CD4-positive, alpha-beta memory T cell (primary cell): ENCODE measurements around the gene ZFYVE28. TPM values are rescaled to one million over a fixed set of nuclear protein-coding genes. Genes with fewer than 3 reads are reported as not detected.
A peak's percentile ranks its signal among the peaks of the same experiment; 100 is the strongest.

Experiments used
- CTCF ChIA-PET: fragments of 350-600 bp; sonication (Branson Sonifier 250); formaldehyde crosslinking; loops from one replicate; lab custom pipeline; 2021; ENCODE audit warnings: inconsistent platforms; ENCODE audit not compliant: partially characterized antibody; lab: Charles Lee
- POLR2A ChIA-PET: fragments of 350-600 bp; sonication (Branson Sonifier 250); formaldehyde crosslinking; loops from one replicate; lab custom pipeline; 2021; ENCODE audit not compliant: partially characterized antibody; lab: Charles Lee
- DNase-seq, 5 donors: peaks; one replicate each; pipeline versions ENCODE4 v3.0.0 to v3.0.0-alpha.2; 2020 to 2022; ENCODE audit warnings: mixed read lengths in 1 of 5
- H3K27ac ChIP-seq: one replicate; pipeline ENCODE4 v1.7.0; 2013; ENCODE audit warnings: low read depth, low read length
- H3K27me3 ChIP-seq: 2 replicates; pipeline ENCODE4 v1.7.0; 2013; ENCODE audit warnings: mild to moderate bottlenecking, low read length, moderate library complexity; ENCODE audit not compliant: insufficient read depth
- H3K36me3 ChIP-seq: 2 replicates; pipeline ENCODE4 v1.7.0; 2013; ENCODE audit warnings: mild to moderate bottlenecking, low read length, moderate library complexity; ENCODE audit not compliant: insufficient read depth
- H3K4me1 ChIP-seq: 2 replicates; pipeline ENCODE4 v1.7.0; 2013; ENCODE audit warnings: mild to moderate bottlenecking, low read length, moderate library complexity; ENCODE audit not compliant: insufficient read depth
- H3K4me3 ChIP-seq, 2 donors: one replicate each; pipeline ENCODE4 v1.7.0; 2013; ENCODE audit warnings: low read length in 2 of 2, mild to moderate bottlenecking in 1 of 2
- H3K9me3 ChIP-seq, 2 donors: one replicate each; pipeline ENCODE4 v1.7.0; 2013; ENCODE audit warnings: low read length in 2 of 2, control low read depth in 1 of 2; ENCODE audit not compliant: control insufficient read depth in 1 of 2
- H3K27ac Mint-ChIP-seq, 7 donors: one replicate each; pipeline ENCODE4 v1.8.0; 2020 to 2021; ENCODE audit warnings: mixed read lengths in 7 of 7, mild to moderate bottlenecking in 6 of 7, inconsistent platforms in 3 of 7, moderate library complexity in 3 of 7
- H3K27me3 Mint-ChIP-seq, 2 donors: one replicate each; pipeline ENCODE4 v1.8.0; 2020 to 2021; ENCODE audit warnings: mixed read lengths in 2 of 2
- H3K36me3 Mint-ChIP-seq, 2 donors: one replicate each; pipeline ENCODE4 v1.8.0; 2020 to 2021; ENCODE audit warnings: mixed read lengths in 2 of 2, inconsistent platforms in 1 of 2, mild to moderate bottlenecking in 1 of 2
- H3K4me1 Mint-ChIP-seq, 4 donors: one replicate each; pipeline ENCODE4 v1.8.0; 2020 to 2021; ENCODE audit warnings: mixed read lengths in 4 of 4, mild to moderate bottlenecking in 1 of 4
- H3K4me3 Mint-ChIP-seq, 8 donors: one replicate each; pipeline ENCODE4 v1.8.0; 2020 to 2021; ENCODE audit warnings: mixed read lengths in 8 of 8, mild to moderate bottlenecking in 7 of 8, moderate library complexity in 6 of 8, inconsistent platforms in 3 of 8
- H3K9me3 Mint-ChIP-seq, 8 donors: one replicate each; pipeline ENCODE4 v1.8.0; 2020 to 2021; ENCODE audit warnings: mixed read lengths in 8 of 8, mild to moderate bottlenecking in 5 of 8, inconsistent platforms in 3 of 8, moderate library complexity in 1 of 8
- intact Hi-C: fragments of 100-400 bp; cut with micrococcal nuclease; formaldehyde crosslinking; loops from one replicate; pipeline ENCODE4 v1.15.1; 2023
- polyA plus RNA-seq, 2 donors: library from polyadenylated mRNA; unstranded; fragments of 300-500 nt; fragmentation: Illumina TruSeq; gene quantifications; one replicate each; pipeline ENCODE4 v1.2.3, GENCODE V29; 2021
- total RNA-seq, 2 experiments: library from RNA; stranded (reverse); gene quantifications; one replicate each; pipeline ENCODE4 v1.2.3, GENCODE V29; 2021

Gene ZFYVE28
- total and polyA plus RNA-seq, 4 experiments from 2014 or later, result 13.1 to 31.8 (median 23.8) TPM

DNA sequence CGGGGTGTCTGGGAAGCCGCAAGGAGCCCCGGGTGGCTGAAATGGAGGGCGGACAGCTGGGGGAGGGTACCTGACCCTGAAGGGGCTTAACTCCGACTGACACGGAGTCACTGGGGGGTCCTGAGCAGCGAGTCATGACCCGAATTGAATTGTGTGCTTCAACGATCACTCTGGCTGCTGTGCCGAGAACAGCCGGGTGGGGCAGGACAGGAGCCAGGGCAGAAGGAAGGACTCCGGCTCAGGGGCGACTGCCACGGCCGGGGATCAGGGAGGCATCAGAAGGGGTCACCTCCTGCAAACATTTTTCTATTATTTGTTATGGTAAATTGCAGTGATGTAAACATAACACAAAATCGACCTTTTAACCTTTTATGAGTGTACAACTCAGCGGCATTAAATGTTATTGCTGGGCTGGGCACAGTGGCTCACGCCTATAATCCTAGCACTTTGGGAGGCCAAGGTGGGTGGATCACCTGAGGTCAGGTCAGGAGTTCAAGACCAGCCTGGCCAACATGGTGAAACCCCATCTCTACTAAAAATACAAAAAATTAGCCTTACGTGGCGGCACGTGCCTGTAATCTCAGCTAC, 21.6 kb downstream of the ZFYVE28 start:
- Mint-ChIP-seq H3K36me3 (peaks cover 3 to 4% of the 10 kb centered on the region in 2 donors), H3K27me3 (no peaks in the 10 kb centered on the region), H3K4me1 (peaks cover 37 to 66% (median 50%) of the 10 kb centered on the region in 4 donors), H3K9me3 (peaks cover 0 to 2% (median 0%) of the 10 kb centered on the region in 8 donors), H3K27ac (peak overlapping the region in 1 of 7 donors; percentile 46), H3K4me3 (no peak overlapping the region)
- ChIA-PET CTCF (no interaction called here), POLR2A (interaction anchor here (1.0 kb wide), 1 partner anchor 16 kb away, joined by 3 read pairs; no protein-coding TSS in a partner anchor)
- Histone ChIP-seq H3K9me3 (no peaks in the 10 kb centered on the region), H3K27me3 (no peaks in the 10 kb centered on the region), H3K4me3 (no peak overlapping the region), H3K36me3 (no peaks in the 10 kb centered on the region), H3K27ac (no peak overlapping the region), H3K4me1 (peaks cover 33% of the 10 kb centered on the region)
- intact Hi-C loops, result no loop called here
- no peak for DNase-seq

DNA sequence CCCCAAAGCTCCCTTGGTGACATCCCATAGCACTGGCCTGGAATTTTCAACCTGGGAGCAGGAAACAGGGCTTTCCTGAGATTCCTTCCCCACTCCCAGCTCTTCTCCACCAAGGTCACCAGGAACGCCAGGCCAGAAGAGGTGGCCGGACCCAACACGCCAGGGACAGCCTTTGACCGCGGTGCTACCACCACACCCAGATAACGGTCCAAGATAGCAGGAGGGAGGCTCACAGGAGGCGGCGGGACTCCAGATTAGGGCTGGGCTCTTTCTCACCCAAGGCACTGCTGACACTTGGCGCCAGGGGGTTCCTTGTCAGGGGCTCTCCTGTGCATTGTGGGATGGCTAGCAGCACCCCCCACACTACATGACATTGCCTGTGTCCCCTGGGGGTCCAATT, 22.9 kb downstream of the ZFYVE28 start:
- H3K27me3 ChIP-seq, result no peaks in the 10 kb centered on the region
- no peaks in the 10 kb centered on the region for H3K36me3 ChIP-seq
- DNase-seq, result no peak
- peaks cover 25% of the 10 kb centered on the region for H3K4me1 ChIP-seq
- H3K9me3 ChIP-seq, result no peaks in the 10 kb centered on the region
- ChIA-PET CTCF (no interaction called here), POLR2A (interaction anchor here (1.0 to 3.7 kb wide), 2 partner anchors 17 kb away, joined by 3 to 25 read pairs; no protein-coding TSS in a partner anchor)
- H3K4me3 Mint-ChIP-seq, result no peak overlapping the region
- no peak overlapping the region for H3K27ac ChIP-seq
- peaks cover 35 to 67% (median 46%) of the 10 kb centered on the region in 4 donors for H3K4me1 Mint-ChIP-seq
- peaks cover 3 to 4% of the 10 kb centered on the region in 2 donors for H3K36me3 Mint-ChIP-seq
- H3K27ac Mint-ChIP-seq, result no peak overlapping the region
- no peak overlapping the region for H3K4me3 ChIP-seq
- H3K9me3 Mint-ChIP-seq, result peaks cover 0 to 2% (median 0%) of the 10 kb centered on the region in 8 donors
- intact Hi-C loops, result no loop called here
- no peaks in the 10 kb centered on the region for H3K27me3 Mint-ChIP-seq

DNA sequence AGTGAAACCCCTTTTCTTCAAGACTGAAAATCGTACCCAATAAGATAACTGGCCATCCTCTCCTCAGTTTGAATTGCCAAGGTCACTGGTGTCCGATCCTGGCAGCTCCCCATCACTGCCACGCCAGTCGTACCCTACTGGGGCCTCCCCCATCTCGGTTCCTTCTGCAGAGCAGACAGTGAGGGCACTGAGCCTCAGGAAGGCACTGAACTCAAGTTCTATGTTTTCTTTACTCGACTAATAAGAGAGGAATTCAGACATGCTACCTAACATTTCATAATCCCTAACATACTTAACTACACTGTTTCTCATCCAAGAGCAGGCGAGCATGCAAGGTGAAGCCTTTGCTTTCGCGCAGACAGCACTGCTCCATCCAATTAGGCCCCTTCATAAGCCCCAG, 23.4 kb downstream of the ZFYVE28 start:
- intact Hi-C loops, result no loop called here
- no peak for DNase-seq
- H3K27me3 ChIP-seq, result no peaks in the 10 kb centered on the region
- H3K4me1 ChIP-seq, result peaks cover 29% of the 10 kb centered on the region
- Mint-ChIP-seq H3K27ac (peak overlapping the region in 3 of 7 donors; percentile 42 to 56 (median 53)), H3K27me3 (no peaks in the 10 kb centered on the region), H3K9me3 (peaks cover 0 to 2% (median 0%) of the 10 kb centered on the region in 8 donors), H3K4me3 (peak overlapping the region in 1 of 8 donors; percentile 21), H3K4me1 (peaks cover 32 to 65% (median 41%) of the 10 kb centered on the region in 4 donors), H3K36me3 (peaks cover 3 to 4% of the 10 kb centered on the region in 2 donors)
- no peak overlapping the region for H3K27ac ChIP-seq
- no peak overlapping the region for H3K4me3 ChIP-seq
- no peaks in the 10 kb centered on the region for H3K9me3 ChIP-seq
- ChIA-PET CTCF (no interaction called here), POLR2A (interaction anchor here (3.7 kb wide), 1 partner anchor 18 kb away, joined by 25 read pairs; no protein-coding TSS in a partner anchor)
- no peaks in the 10 kb centered on the region for H3K36me3 ChIP-seq

DNA sequence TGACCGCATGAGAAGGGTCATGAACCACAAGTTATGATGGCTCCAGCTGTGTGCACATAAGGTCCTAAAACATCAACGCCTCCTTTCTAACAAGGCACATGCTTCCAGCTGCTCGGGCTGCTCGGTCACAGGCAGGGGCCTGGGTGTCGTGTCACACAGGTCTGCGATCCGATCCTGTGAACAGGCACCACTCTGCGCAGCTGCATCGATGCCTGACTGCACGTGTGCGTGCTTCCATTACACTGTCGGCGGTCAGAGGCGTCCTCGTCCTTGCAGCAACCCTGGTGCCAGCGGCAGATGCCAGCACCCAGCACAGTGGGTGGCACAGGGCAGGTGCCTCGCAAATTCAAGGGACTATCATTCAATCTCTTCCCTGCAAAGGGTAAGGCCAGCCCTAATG, 23.9 kb downstream of the ZFYVE28 start:
- H3K4me3 ChIP-seq, result no peak overlapping the region
- Mint-ChIP-seq H3K27ac (peak overlapping the region in 3 of 7 donors; percentile 32 to 62 (median 56)), H3K27me3 (no peaks in the 10 kb centered on the region), H3K36me3 (peaks cover 3 to 4% of the 10 kb centered on the region in 2 donors), H3K9me3 (peaks cover 0 to 2% (median 0%) of the 10 kb centered on the region in 8 donors), H3K4me3 (peak overlapping the region in 4 of 8 donors; percentile 5 to 66 (median 34)), H3K4me1 (peaks cover 35 to 69% (median 45%) of the 10 kb centered on the region in 4 donors)
- no peak for DNase-seq
- intact Hi-C loops, result no loop called here
- peaks cover 34% of the 10 kb centered on the region for H3K4me1 ChIP-seq
- ChIA-PET POLR2A (interaction anchor here (3.7 kb wide), 1 partner anchor 18 kb away, joined by 25 read pairs; no protein-coding TSS in a partner anchor), CTCF (interaction anchor here (2.8 kb wide), 1 partner anchor 18 kb away, joined by 13 read pairs; no protein-coding TSS in a partner anchor)
- no peaks in the 10 kb centered on the region for H3K9me3 ChIP-seq
- no peak overlapping the region for H3K27ac ChIP-seq
- no peaks in the 10 kb centered on the region for H3K36me3 ChIP-seq
- H3K27me3 ChIP-seq, result no peaks in the 10 kb centered on the region

DNA sequence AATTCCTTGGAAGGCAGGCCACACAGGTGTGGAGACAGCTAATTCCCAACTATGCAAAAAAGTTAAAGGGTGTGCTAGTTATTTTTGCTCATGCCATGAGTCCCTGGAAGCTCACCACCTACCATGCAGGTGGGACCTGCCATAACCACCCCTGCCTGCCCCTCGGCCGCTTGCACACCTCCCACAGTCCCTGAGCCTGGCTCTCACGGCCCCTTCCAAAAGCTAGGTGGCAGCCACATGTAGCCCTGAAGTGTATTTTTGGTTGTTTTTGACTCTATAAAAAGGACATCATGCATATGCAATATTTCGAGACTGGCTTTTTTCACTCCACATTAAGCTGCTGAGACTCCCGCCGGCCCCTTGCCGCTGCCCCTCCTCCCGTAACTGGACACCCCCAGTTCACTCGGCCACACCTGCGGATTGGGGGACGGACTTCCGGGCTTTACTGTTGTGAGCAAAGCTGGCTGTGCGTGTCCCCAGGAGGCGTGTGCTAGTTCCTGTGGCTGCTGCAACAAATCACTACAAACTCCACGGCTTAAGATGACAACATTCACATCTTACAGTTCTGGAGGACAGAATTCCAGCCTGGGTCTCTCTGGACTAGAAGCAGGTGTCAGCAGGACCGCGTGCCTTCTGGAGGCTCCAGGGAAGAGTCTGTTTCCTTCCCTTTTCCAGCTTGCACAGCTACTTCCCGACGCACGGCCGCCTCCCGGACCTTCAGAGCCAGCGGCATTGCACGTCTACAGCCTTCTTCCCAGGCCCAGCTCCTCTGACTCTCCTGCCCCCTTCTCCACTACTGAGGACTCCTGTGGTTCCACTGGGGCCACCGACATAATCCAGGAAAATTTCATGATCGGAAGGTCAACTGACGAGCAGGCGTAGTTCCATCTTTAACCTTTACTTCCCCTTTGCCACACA, 24.8 kb downstream of the ZFYVE28 start:
- Mint-ChIP-seq H3K36me3 (peaks cover 3 to 4% of the 10 kb centered on the region in 2 donors), H3K9me3 (no peaks in the 10 kb centered on the region), H3K27me3 (no peaks in the 10 kb centered on the region), H3K4me3 (peak overlapping the region in 7 of 8 donors; percentile 4 to 66 (median 55)), H3K4me1 (peaks cover 31 to 67% (median 47%) of the 10 kb centered on the region in 4 donors), H3K27ac (peak overlapping the region in 4 of 7 donors; percentile 11 to 77 (median 54))
- no peaks in the 10 kb centered on the region for H3K36me3 ChIP-seq
- no peak overlapping the region for H3K4me3 ChIP-seq
- H3K9me3 ChIP-seq, result no peaks in the 10 kb centered on the region
- ChIA-PET CTCF (interaction anchor here (0.9 to 2.8 kb wide), 4 partner anchors 9 to 174 kb away, joined by 3 to 13 read pairs (median 6); partner anchors contain the start of gene CFAP99), POLR2A (interaction anchor here (0.6 to 3.7 kb wide), 4 partner anchors 8 to 22 kb away, joined by 3 to 25 read pairs (median 4); no protein-coding TSS in a partner anchor)
- no peak overlapping the region for H3K27ac ChIP-seq
- intact Hi-C loops, result no loop called here
- peak in 1 of 5 donors; percentile 17 for DNase-seq
- peaks cover 43% of the 10 kb centered on the region for H3K4me1 ChIP-seq
- H3K27me3 ChIP-seq, result no peaks in the 10 kb centered on the region

DNA sequence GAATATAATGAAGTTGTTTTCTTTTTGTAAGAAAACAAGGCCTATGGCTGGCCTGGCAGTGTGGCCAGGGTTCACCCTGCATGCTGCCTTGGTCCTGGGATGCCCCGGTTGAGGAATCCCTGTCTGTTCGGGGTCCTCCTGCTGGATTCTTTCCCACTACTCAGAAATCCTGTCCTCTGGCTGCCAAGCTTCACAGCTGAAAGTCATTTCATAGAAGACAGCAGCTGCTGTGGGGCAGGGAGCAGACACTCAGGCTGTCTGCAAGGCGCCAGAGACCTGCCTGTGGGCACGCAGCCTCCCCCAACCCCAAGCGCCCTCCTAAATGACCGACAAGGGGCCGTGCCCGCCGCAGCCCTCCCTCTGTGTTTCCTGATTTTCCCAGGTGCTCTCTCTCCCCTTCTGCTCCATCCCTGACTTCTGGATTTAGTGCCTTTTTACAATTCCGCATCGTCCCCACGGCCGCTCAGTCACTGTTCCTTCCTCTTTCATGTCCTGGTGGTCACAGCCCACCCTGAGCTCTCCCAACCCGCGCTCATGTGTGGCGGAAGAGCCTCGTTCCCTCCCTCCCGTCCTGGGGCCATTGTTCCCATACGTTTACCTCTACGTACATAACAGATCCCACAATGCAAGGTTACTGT, 27.5 kb downstream of the ZFYVE28 start:
- H3K4me3 ChIP-seq, result no peak overlapping the region
- H3K27ac ChIP-seq, result no peak overlapping the region
- no peaks in the 10 kb centered on the region for H3K27me3 ChIP-seq
- POLR2A ChIA-PET, result interaction anchor here (2.0 kb wide), 1 partner anchor 22 kb away, joined by 5 read pairs; no protein-coding TSS in a partner anchor
- H3K4me1 ChIP-seq, result peaks cover 47% of the 10 kb centered on the region
- no peaks in the 10 kb centered on the region for H3K9me3 Mint-ChIP-seq
- no peaks in the 10 kb centered on the region for H3K9me3 ChIP-seq
- intact Hi-C loops, result no loop called here
- no peak overlapping the region for H3K4me3 Mint-ChIP-seq
- DNase-seq, result no peak
- H3K27me3 Mint-ChIP-seq, result no peaks in the 10 kb centered on the region
- CTCF ChIA-PET, result interaction anchor here (0.7 to 2.3 kb wide), 2 partner anchors 11 to 36 kb away, joined by 3 to 6 read pairs; no protein-coding TSS in a partner anchor
- H3K36me3 ChIP-seq, result no peaks in the 10 kb centered on the region
- H3K27ac Mint-ChIP-seq, result peak overlapping the region in 3 of 7 donors; percentile 2 to 63 (median 48)
- H3K36me3 Mint-ChIP-seq, result no peaks in the 10 kb centered on the region
- peaks cover 29 to 68% (median 44%) of the 10 kb centered on the region in 4 donors for H3K4me1 Mint-ChIP-seq
